K562 (cell line): ENCODE data around the gene TFB2M. TPM values are rescaled to one million over a fixed set of nuclear protein-coding genes. Genes with fewer than 3 reads are reported as not detected.

Experiments
- CCNT2 ChIP-seq: IDR thresholded peaks from 2 replicates; pipeline ENCODE4 v1.6.1; 2011; ENCODE audit warnings: borderline replicate concordance, low read depth, mild to moderate bottlenecking, moderate library complexity, mixed read lengths, low read length; ENCODE audit not compliant: insufficient read length; ENCODE audit errors: extremely low read depth
- CSDE1 ChIP-seq, 2 experiments: fragments of 450-650 bp; IDR thresholded peaks; 2 replicates each; pipeline ENCODE4 v1.6.1; 2016; ENCODE audit warnings: mild to moderate bottlenecking in 1 of 2
- CTCFL ChIP-seq: IDR thresholded peaks from 2 replicates; pipeline ENCODE4 v1.6.1; 2011; ENCODE audit warnings: borderline replicate concordance, low read depth, mild to moderate bottlenecking, moderate library complexity, low read length; ENCODE audit not compliant: insufficient read depth, poor library complexity, severe bottlenecking
- DDX20 ChIP-seq: fragments of 450-650 bp; IDR thresholded peaks from 2 replicates; pipeline ENCODE4 v1.6.1; 2016; ENCODE audit warnings: missing genetic modification characterization, low read depth, mild to moderate bottlenecking, missing compliant biosample characterization, moderate library complexity
- DPF2 ChIP-seq: fragments of 450-650 bp; IDR thresholded peaks from 2 replicates; pipeline ENCODE4 v1.6.1; 2016
- ETV6 ChIP-seq, 3 experiments: fragments of 150-350 bp in 1 of 3; sonication (generic) in 1 of 3; formaldehyde crosslinking in 1 of 3; IDR thresholded peaks; 2 replicates each; pipeline versions ENCODE4 v1.6.1 to v1.8.0; 2014 to 2022; ENCODE audit warnings: borderline replicate concordance in 2 of 3, low read depth in 2 of 3, antibody characterized with exemption in 1 of 3, low read length in 1 of 3, mild to moderate bottlenecking in 1 of 3, missing genetic modification reagents in 1 of 3
- GTF2B ChIP-seq: IDR thresholded peaks from 2 replicates; pipeline ENCODE4 v1.6.1; 2011; ENCODE audit not compliant: insufficient read length; ENCODE audit errors: extremely low read depth
- HMBOX1 ChIP-seq: sonication (generic); IDR thresholded peaks from 2 replicates; pipeline ENCODE4 v1.6.1; 2016
- PBX2 ChIP-seq, 2 experiments: IDR thresholded peaks in 1 of 2; conservative IDR thresholded peaks in 1 of 2; 2 replicates each; pipeline ENCODE4 v1.6.1; 2016; ENCODE audit warnings: low read depth in 2 of 2, mild to moderate bottlenecking in 1 of 2, missing compliant biosample characterization in 1 of 2, missing genetic modification characterization in 1 of 2, moderate library complexity in 1 of 2
- SMARCE1 ChIP-seq: fragments of 450-650 bp; IDR thresholded peaks from 2 replicates; pipeline ENCODE4 v1.7.1; 2016; ENCODE audit warnings: mild to moderate bottlenecking
- STAT5A ChIP-seq: IDR thresholded peaks from 2 replicates; pipeline ENCODE4 v1.6.1; 2012; ENCODE audit warnings: low read length, inconsistent platforms, borderline replicate concordance
- TAF9B ChIP-seq: fragments of 450-650 bp; IDR thresholded peaks from 2 replicates; pipeline ENCODE4 v1.6.1; 2018; ENCODE audit warnings: mild to moderate bottlenecking; ENCODE audit not compliant: partially characterized antibody
- THRAP3 ChIP-seq: fragments of 450-650 bp; IDR thresholded peaks from 2 replicates; pipeline ENCODE4 v1.6.1; 2016; ENCODE audit warnings: mild to moderate bottlenecking, inconsistent platforms, borderline replicate concordance
- ZBTB7A ChIP-seq: IDR thresholded peaks from 2 replicates; pipeline ENCODE4 v1.6.1; 2011; ENCODE audit warnings: low read depth, mild to moderate bottlenecking, low read length, moderate library complexity, borderline replicate concordance; ENCODE audit not compliant: control insufficient read depth
- ZFP30 ChIP-seq: fragments of 250-450 bp; sonication (Bioruptor Pico); IDR thresholded peaks from 2 replicates; pipeline ENCODE4 v1.8.0; 2022; ENCODE audit warnings: moderate library complexity, mild to moderate bottlenecking, inconsistent platforms, borderline replicate concordance
- ZNF174 ChIP-seq: fragments of 250-450 bp; sonication (Bioruptor Pico); IDR thresholded peaks from 2 replicates; pipeline ENCODE4 v1.4.0; 2020; ENCODE audit warnings: mild to moderate bottlenecking
- ZNF24 ChIP-seq: fragments of 450-650 bp; IDR thresholded peaks from 2 replicates; pipeline ENCODE4 v1.6.1; 2016
- ZNF668 ChIP-seq: fragments of 250-450 bp; sonication (Bioruptor Pico); IDR thresholded peaks from 2 replicates; pipeline ENCODE4 v1.8.0; 2022; ENCODE audit warnings: mild to moderate bottlenecking, inconsistent platforms
- ZNF717 ChIP-seq: fragments of 250-450 bp; sonication (Bioruptor Pico); IDR thresholded peaks from 2 replicates; pipeline ENCODE4 v1.5.0; 2021
- polyA plus RNA-seq, 8 experiments: library from polyadenylated mRNA; depleted of rRNA in 4 of 8; stranded (reverse) in 5 of 8; unstranded in 3 of 8; fragments of >200 nt; fragmentation: Nextera tagmentation in 2 of 8; fragmentation: Illumina TruSeq in 1 of 8; extraction: Ambion mirVana in 2 of 8; extraction: Trizol in 1 of 8; gene quantifications; 2 replicates each; pipeline versions ENCODE4 v1.2.1 to v1.2.3, GENCODE V29; 2011 to 2014; ENCODE audit warnings: inconsistent platforms in 1 of 8, missing spikeins in 1 of 8
- total RNA-seq, 7 experiments: library from RNA; depleted of rRNA in 6 of 7; stranded (reverse); fragments of >200 nt in 6 of 7; fragmentation: Illumina TruSeq in 2 of 7; extraction: Trizol in 2 of 7; gene quantifications; 2 replicates each; pipeline versions ENCODE4 v1.2.1 to v1.2.3, GENCODE V29; 2011 to 2021; ENCODE audit warnings: low replicate concordance in 1 of 7

The TFB2M gene
- total and polyA plus RNA-seq, 9 of the 15 experiments (the other 6 are each of a cell fraction or from before 2014, with no cell fraction given): 55.1 to 162 (median 70.6) TPM

- TF ChIP-seq GTF2B (no peak), ZNF668 (0 out of 2 replicates have a peak, but pooled peaks have one; percentile 23), DDX20 (tag) (no peak), THRAP3 (0 out of 2 replicates have a peak, but pooled peaks have one; percentile 8), HMBOX1 (0 out of 2 replicates have a peak, but pooled peaks have one; percentile 13), STAT5A (no peak), SMARCE1 (no peak), ZNF717 (CRISPR knock-in tag) (no peak), CSDE1 (IDR thresholded peaks at IDR 0.05) (no peak), ZNF174 (CRISPR knock-in tag) (no peak), DPF2 (no peak), ZNF24 (no peak), CTCFL (no peak), ETV6 (IDR thresholded peaks at IDR 0.05; ENCODE audit: borderline replicate concordance in 1 of 2, low read depth in 2 of 2, low read length in 1 of 2) (no peak), ETV6 (CRISPR knock-in tag; IDR thresholded peaks at IDR 0.05; ENCODE audit: borderline replicate concordance) (no peak), PBX2 (CRISPR knock-in tag; IDR thresholded peaks at IDR 0.05; ENCODE audit: low read depth) (no peak), PBX2 (tag; conservative IDR thresholded peaks at IDR 0.05; ENCODE audit: low read depth) (peak; percentile 42; the same call in 1 of the 2 replicates), TAF9B (peak; percentile 18), CCNT2 (no peak), ZBTB7A (no peak), ZFP30 (CRISPR knock-in tag) (no peak)
Measured at GRCh38 chr1:246583448-246584185, 17.6 kb upstream of the TFB2M start (continued).
